Activated CD8-positive, alpha-beta T cell treated with anti-CD3 and anti-CD28 coated beads for 36 hours (primary cell): ENCODE results near the gene RAB37. TPM values are rescaled to one million over a fixed set of nuclear protein-coding genes. Genes with fewer than 3 reads are reported as not detected.

ENCODE experiments used
- ATAC-seq: fragments of 200-7000 bp; cut with Tn5 transposase; one replicate; pipeline ENCODE4 v1.10.0; 2021; ENCODE audit warnings: mild to moderate bottlenecking, moderate library complexity
- CTCF ChIA-PET: fragments of 350-600 bp; sonication (Branson Sonifier 250); formaldehyde crosslinking; loops from one replicate; lab custom pipeline; 2021; ENCODE audit warnings: antibody characterized with exemption; lab: Charles Lee
- POLR2A ChIA-PET: fragments of 350-600 bp; sonication (Branson Sonifier 250); formaldehyde crosslinking; loops from one replicate; lab custom pipeline; 2021; ENCODE audit warnings: antibody characterized with exemption; lab: Charles Lee
- DNase-seq: peaks from one replicate; pipeline ENCODE4 v3.0.0-alpha.2; 2020
- H3K27ac Mint-ChIP-seq: one replicate; pipeline ENCODE4 v1.8.0; 2021; ENCODE audit warnings: mild to moderate bottlenecking, mixed read lengths
- H3K27me3 Mint-ChIP-seq: one replicate; pipeline ENCODE4 v1.8.0; 2021; ENCODE audit warnings: mixed read lengths
- H3K36me3 Mint-ChIP-seq: one replicate; pipeline ENCODE4 v1.8.0; 2021; ENCODE audit warnings: low read depth, mixed read lengths
- H3K4me1 Mint-ChIP-seq: one replicate; pipeline ENCODE4 v1.8.0; 2021; ENCODE audit warnings: low read depth, mixed read lengths
- H3K4me3 Mint-ChIP-seq: one replicate; pipeline ENCODE4 v1.8.0; 2021; ENCODE audit warnings: mild to moderate bottlenecking, moderate library complexity, mixed read lengths
- H3K9me3 Mint-ChIP-seq: one replicate; pipeline ENCODE4 v1.8.0; 2021; ENCODE audit warnings: mixed read lengths
- CTCF ChIP-seq: fragments of 200-600 bp; IDR thresholded peaks from one replicate; pipeline ENCODE4 v1.8.0; 2022; ENCODE audit warnings: antibody characterized with exemption, mild to moderate bottlenecking
- intact Hi-C: fragments of 100-400 bp; cut with micrococcal nuclease; formaldehyde crosslinking; loops from one replicate; pipeline ENCODE4 v1.10.0; 2022
- total RNA-seq, 2 experiments: library from RNA; stranded (reverse); gene quantifications; one replicate each; pipeline ENCODE4 v1.2.3, GENCODE V29; 2021

RAB37 gene
- total RNA-seq, 2 experiments from 2014 or later = 6.6 to 6.7 TPM

GRCh38 chr17:74734256-74734655, 2.8 kb upstream of the RAB37 start:
- ATAC-seq = no peak
- ChIA-PET CTCF (interaction anchor here (4.7 to 4.8 kb wide), 3 partner anchors 12 to 24 kb away, joined by 25 to 48 read pairs (median 31); no protein-coding TSS in a partner anchor), POLR2A (interaction anchor here (0.8 kb wide), 1 partner anchor 24 kb away, joined by 3 read pairs; no protein-coding TSS in a partner anchor)
- intact Hi-C loops = no loop called here
- no peak for DNase-seq
- peaks cover 37% of the 10 kb centered on the region for H3K4me1 Mint-ChIP-seq
- no peaks in the 10 kb centered on the region for H3K36me3 Mint-ChIP-seq
- H3K27me3 Mint-ChIP-seq = no peaks in the 10 kb centered on the region
- no peaks in the 10 kb centered on the region for H3K9me3 Mint-ChIP-seq
- TF ChIP-seq CTCF = no peak
- no peak overlapping the region for H3K4me3 Mint-ChIP-seq
- no peak overlapping the region for H3K27ac Mint-ChIP-seq

GRCh38 chr17:74737299-74738050, 419 bp downstream of the RAB37 start:
- POLR2A ChIA-PET = interaction anchor here (0.6 to 2.9 kb wide), 11 partner anchors 11 to 136 kb away, joined by 3 to 35 read pairs (median 5); partner anchors contain the start of genes FDXR and NHERF1
- peaks cover 54% of the 10 kb centered on the region for H3K4me1 Mint-ChIP-seq
- TF ChIP-seq CTCF = peak; percentile 60
- peak overlapping the region; percentile 90 for H3K27ac Mint-ChIP-seq
- ATAC-seq (peak; percentile 7), DNase-seq (peak; percentile 68)
- CTCF ChIA-PET = interaction anchor here (0.6 to 8.1 kb wide), 32 partner anchors 8 to 253 kb away, joined by 3 to 207 read pairs (median 7); partner anchors contain the start of genes FDXR and NAT9
- no peaks in the 10 kb centered on the region for H3K27me3 Mint-ChIP-seq
- no peaks in the 10 kb centered on the region for H3K36me3 Mint-ChIP-seq
- intact Hi-C loops = loop anchor here (5.0 kb wide), 1 partner anchor 80 kb away; no protein-coding TSS in a partner anchor
- H3K4me3 Mint-ChIP-seq = peak overlapping the region; percentile 78
- H3K9me3 Mint-ChIP-seq = no peaks in the 10 kb centered on the region

- H3K36me3 Mint-ChIP-seq = no peaks in the 10 kb centered on the region
- no peak for TF ChIP-seq CTCF
- DNase-seq = peak; percentile 94
- CTCF ChIA-PET = interaction anchor here (0.7 to 8.1 kb wide), 25 partner anchors 8 to 172 kb away, joined by 3 to 207 read pairs (median 8); partner anchors contain the start of genes FDXR and NAT9
- peak; percentile 88 for ATAC-seq
- H3K27ac Mint-ChIP-seq = peak overlapping the region; percentile 90
- intact Hi-C loops = loop anchor here (5.0 kb wide), 1 partner anchor 81 kb away; no protein-coding TSS in a partner anchor
- POLR2A ChIA-PET = interaction anchor here (0.6 to 2.9 kb wide), 9 partner anchors 10 to 135 kb away, joined by 3 to 35 read pairs (median 6); partner anchors contain the start of gene NHERF1
- H3K4me1 Mint-ChIP-seq = peaks cover 62% of the 10 kb centered on the region
- H3K9me3 Mint-ChIP-seq = peaks cover under 1% of the 10 kb centered on the region
- H3K4me3 Mint-ChIP-seq = peak overlapping the region; percentile 78
- H3K27me3 Mint-ChIP-seq = no peaks in the 10 kb centered on the region
These were observed 1.3 kb downstream of the RAB37 start for GRCh38 chr17:74738051-74738996.

- ATAC-seq (no peak), DNase-seq (peak; percentile 45)
- intact Hi-C loops = loop anchor here (5.0 kb wide), 1 partner anchor 82 kb away; no protein-coding TSS in a partner anchor
- peaks cover 7% of the 10 kb centered on the region for H3K9me3 Mint-ChIP-seq
- peak overlapping the region; percentile 90 for H3K27ac Mint-ChIP-seq
- ChIA-PET POLR2A (interaction anchor here (0.6 to 1.9 kb wide), 6 partner anchors 11 to 152 kb away, joined by 3 to 11 read pairs (median 4); partner anchors contain the start of gene NAT9), CTCF (interaction anchor here (1.6 to 8.1 kb wide), 6 partner anchors 11 to 173 kb away, joined by 7 to 207 read pairs (median 18); no protein-coding TSS in a partner anchor)
- peaks cover 3% of the 10 kb centered on the region for H3K36me3 Mint-ChIP-seq
- no peak for TF ChIP-seq CTCF
- H3K4me1 Mint-ChIP-seq = peaks cover 72% of the 10 kb centered on the region
- peak overlapping the region; percentile 78 for H3K4me3 Mint-ChIP-seq
- H3K27me3 Mint-ChIP-seq = no peaks in the 10 kb centered on the region
These were observed 2.3 kb downstream of the RAB37 start for GRCh38 chr17:74739227-74739831.
